ENCODE data around the gene FARSB.

The FARSB gene

DNA sequence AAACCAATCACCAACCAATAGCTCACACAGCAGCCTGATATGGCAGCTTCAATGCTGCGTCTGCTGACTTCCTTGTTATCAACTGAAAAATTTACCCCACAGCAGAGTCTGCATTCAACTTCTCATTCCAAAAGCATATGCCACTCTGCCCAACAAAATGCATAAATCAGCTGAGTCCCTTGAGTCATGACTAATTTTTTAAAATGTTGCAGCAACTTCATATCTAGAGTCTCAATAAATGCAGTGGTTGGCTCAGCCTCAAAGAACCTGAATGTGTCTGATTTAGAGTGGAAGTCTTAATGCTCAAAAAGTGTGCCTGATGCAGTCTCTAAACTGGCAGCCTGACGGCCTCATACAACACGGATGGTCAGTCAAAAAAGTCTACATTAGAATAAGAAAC lies 46.5 kb downstream of the FARSB start:
- Histone ChIP-seq H4K91ac (ENCODE audit: low read depth, low read length) (no peak overlapping the region), H3K18ac (ENCODE audit: low read length) (no peak overlapping the region), H3K79me2 (ENCODE audit: control insufficient read depth, insufficient read depth, low read length, poor library complexity) (no peaks in the 10 kb centered on the region), H3K27ac (ENCODE audit: low read depth, low read length) (no peak overlapping the region), H4K8ac (ENCODE audit: low read depth, low read length) (no peak overlapping the region), H3K4me1 (ENCODE audit: control insufficient read depth in 1 of 2, insufficient read depth in 2 of 2, low read length in 2 of 2) (no peaks in the 10 kb centered on the region), H2AK5ac (ENCODE audit: low read length) (no peak overlapping the region), H2BK12ac (ENCODE audit: low read length) (no peak overlapping the region), H3K9ac (ENCODE audit: low read length) (no peak overlapping the region), H3K36me3 (ENCODE audit: control insufficient read depth in 1 of 2, insufficient read depth in 2 of 2, low read length in 2 of 2) (peaks cover 3% of the 10 kb centered on the region in 2 experiments), H3K4me2 (ENCODE audit: low read length) (no peak overlapping the region), H3K23ac (ENCODE audit: low read length) (no peak overlapping the region), H4K12ac (ENCODE audit: low read depth, low read length) (no peak overlapping the region), H2BK120ac (ENCODE audit: insufficient read depth, low read length, poor library complexity) (no peak overlapping the region), H3K4me3 (ENCODE audit: low read depth, low read length) (no peak overlapping the region), H2AFZ (ENCODE audit: insufficient read depth, low read length, poor library complexity) (no peak overlapping the region), H2BK5ac (ENCODE audit: low read depth, low read length, poor library complexity) (no peak overlapping the region), H3K79me1 (ENCODE audit: low read length) (no peaks in the 10 kb centered on the region), H3K4ac (ENCODE audit: low read depth, low read length) (no peak overlapping the region), H3K9me3 (ENCODE audit: insufficient read depth, low read depth, low read length) (no peaks in the 10 kb centered on the region), H3K27me3 (ENCODE audit: insufficient read depth, low read length) (no peaks in the 10 kb centered on the region), H3K14ac (ENCODE audit: low read length) (no peak overlapping the region)
- no peak for DNase-seq
- whole genome bisulfite sequencing (ENCODE audit: extremely low coverage, insufficient coverage, insufficient read length) = no CpG with 5 or more reads among the region's 3 CpGs

GRCh38 chr2:222608081-222608480 lies 47.8 kb downstream of the FARSB start:
- Histone ChIP-seq H3K4me3 (ENCODE audit: low read depth, low read length) (no peak overlapping the region), H3K36me3 (ENCODE audit: control insufficient read depth in 1 of 2, insufficient read depth in 2 of 2, low read length in 2 of 2) (peaks cover under 1% of the 10 kb centered on the region in 2 experiments), H3K18ac (ENCODE audit: low read length) (no peak overlapping the region), H2BK12ac (ENCODE audit: low read length) (no peak overlapping the region), H2BK120ac (ENCODE audit: insufficient read depth, low read length, poor library complexity) (no peak overlapping the region), H3K9ac (ENCODE audit: low read length) (no peak overlapping the region), H2AK5ac (ENCODE audit: low read length) (no peak overlapping the region), H3K27ac (ENCODE audit: low read depth, low read length) (no peak overlapping the region), H4K12ac (ENCODE audit: low read depth, low read length) (no peak overlapping the region), H3K9me3 (ENCODE audit: insufficient read depth, low read depth, low read length) (no peaks in the 10 kb centered on the region), H3K14ac (ENCODE audit: low read length) (no peak overlapping the region), H4K91ac (ENCODE audit: low read depth, low read length) (no peak overlapping the region), H4K8ac (ENCODE audit: low read depth, low read length) (no peak overlapping the region), H3K4me1 (ENCODE audit: control insufficient read depth in 1 of 2, insufficient read depth in 2 of 2, low read length in 2 of 2) (no peaks in the 10 kb centered on the region), H3K4me2 (ENCODE audit: low read length) (no peak overlapping the region), H3K79me2 (ENCODE audit: control insufficient read depth, insufficient read depth, low read length, poor library complexity) (no peaks in the 10 kb centered on the region), H3K23ac (ENCODE audit: low read length) (no peak overlapping the region), H3K27me3 (ENCODE audit: insufficient read depth, low read length) (no peaks in the 10 kb centered on the region), H2AFZ (ENCODE audit: insufficient read depth, low read length, poor library complexity) (no peak overlapping the region), H2BK5ac (ENCODE audit: low read depth, low read length, poor library complexity) (no peak overlapping the region), H3K4ac (ENCODE audit: low read depth, low read length) (no peak overlapping the region), H3K79me1 (ENCODE audit: low read length) (no peaks in the 10 kb centered on the region)
- no CpG with 5 or more reads among the region's 4 CpGs for WGBS (ENCODE audit: extremely low coverage, insufficient coverage, insufficient read length)
- DNase-seq = no peak

DNA sequence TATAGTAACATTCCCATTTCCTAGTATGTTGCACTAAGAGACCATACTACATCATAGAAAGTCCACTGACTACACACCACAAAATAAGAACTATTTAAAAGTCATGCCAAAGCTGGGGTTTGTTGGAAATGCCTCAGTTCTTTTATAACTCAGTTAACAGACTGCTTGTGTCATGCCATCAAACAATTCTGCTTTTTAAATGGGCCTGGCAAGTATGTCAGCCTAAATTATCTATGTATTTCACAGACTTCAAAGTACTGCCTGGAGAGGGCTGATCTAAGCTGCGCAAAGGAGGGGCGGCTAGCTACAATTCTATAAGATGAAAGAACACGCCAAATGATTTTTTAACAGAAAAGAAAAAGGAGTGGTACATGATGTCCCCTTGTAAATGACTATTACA lies 49.6 kb downstream of the FARSB start:
- Histone ChIP-seq H2BK5ac (ENCODE audit: low read depth, low read length, poor library complexity) (no peak overlapping the region), H3K9ac (ENCODE audit: low read length) (no peak overlapping the region), H4K8ac (ENCODE audit: low read depth, low read length) (no peak overlapping the region), H2AK5ac (ENCODE audit: low read length) (no peak overlapping the region), H3K4ac (ENCODE audit: low read depth, low read length) (no peak overlapping the region), H2AFZ (ENCODE audit: insufficient read depth, low read length, poor library complexity) (no peak overlapping the region), H3K4me1 (ENCODE audit: control insufficient read depth in 1 of 2, insufficient read depth in 2 of 2, low read length in 2 of 2) (no peaks in the 10 kb centered on the region), H3K79me1 (ENCODE audit: low read length) (no peaks in the 10 kb centered on the region), H3K14ac (ENCODE audit: low read length) (no peak overlapping the region), H3K4me3 (ENCODE audit: low read depth, low read length) (no peak overlapping the region), H3K36me3 (ENCODE audit: control insufficient read depth in 1 of 2, insufficient read depth in 2 of 2, low read length in 2 of 2) (no peaks in the 10 kb centered on the region), H4K12ac (ENCODE audit: low read depth, low read length) (no peak overlapping the region), H4K91ac (ENCODE audit: low read depth, low read length) (no peak overlapping the region), H2BK120ac (ENCODE audit: insufficient read depth, low read length, poor library complexity) (no peak overlapping the region), H3K18ac (ENCODE audit: low read length) (no peak overlapping the region), H3K23ac (ENCODE audit: low read length) (no peak overlapping the region), H2BK12ac (ENCODE audit: low read length) (no peak overlapping the region), H3K4me2 (ENCODE audit: low read length) (no peak overlapping the region), H3K9me3 (ENCODE audit: insufficient read depth, low read depth, low read length) (no peaks in the 10 kb centered on the region), H3K27ac (ENCODE audit: low read depth, low read length) (no peak overlapping the region), H3K27me3 (ENCODE audit: insufficient read depth, low read length) (no peaks in the 10 kb centered on the region), H3K79me2 (ENCODE audit: control insufficient read depth, insufficient read depth, low read length, poor library complexity) (no peaks in the 10 kb centered on the region)
- no peak for DNase-seq
- no CpG with 5 or more reads among the region's 3 CpGs for WGBS (ENCODE audit: extremely low coverage, insufficient coverage, insufficient read length)

- H3K4me3 ChIP-seq (ENCODE audit: low read depth, low read length) = no peak overlapping the region
- H2AK5ac ChIP-seq (ENCODE audit: low read length) = no peak overlapping the region
- no peak overlapping the region for H3K9ac ChIP-seq (ENCODE audit: low read length)
- H3K9me3 ChIP-seq (ENCODE audit: insufficient read depth, low read depth, low read length) = no peaks in the 10 kb centered on the region
- H3K79me1 ChIP-seq (ENCODE audit: low read length) = no peaks in the 10 kb centered on the region
- no peak overlapping the region for H2BK120ac ChIP-seq (ENCODE audit: insufficient read depth, low read length, poor library complexity)
- H4K12ac ChIP-seq (ENCODE audit: low read depth, low read length) = no peak overlapping the region
- H3K27ac ChIP-seq (ENCODE audit: low read depth, low read length) = no peak overlapping the region
- no peaks in the 10 kb centered on the region for H3K27me3 ChIP-seq (ENCODE audit: insufficient read depth, low read length)
- DNase-seq = no peak
- no peaks in the 10 kb centered on the region for H3K79me2 ChIP-seq (ENCODE audit: control insufficient read depth, insufficient read depth, low read length, poor library complexity)
- H3K14ac ChIP-seq (ENCODE audit: low read length) = no peak overlapping the region
- H4K8ac ChIP-seq (ENCODE audit: low read depth, low read length) = no peak overlapping the region
- H3K4ac ChIP-seq (ENCODE audit: low read depth, low read length) = no peak overlapping the region
- no peaks in the 10 kb centered on the region for H3K4me1 ChIP-seq (ENCODE audit: control insufficient read depth in 1 of 2, insufficient read depth in 2 of 2, low read length in 2 of 2)
- no peak overlapping the region for H2AFZ ChIP-seq (ENCODE audit: insufficient read depth, low read length, poor library complexity)
- no peak overlapping the region for H3K23ac ChIP-seq (ENCODE audit: low read length)
- H3K18ac ChIP-seq (ENCODE audit: low read length) = no peak overlapping the region
- no peaks in the 10 kb centered on the region for H3K36me3 ChIP-seq (ENCODE audit: control insufficient read depth in 1 of 2, insufficient read depth in 2 of 2, low read length in 2 of 2)
- no peak overlapping the region for H3K4me2 ChIP-seq (ENCODE audit: low read length)
- WGBS (ENCODE audit: extremely low coverage, insufficient coverage, insufficient read length) = no CpG with 5 or more reads among the region's 5 CpGs
- no peak overlapping the region for H2BK12ac ChIP-seq (ENCODE audit: low read length)
- H4K91ac ChIP-seq (ENCODE audit: low read depth, low read length) = no peak overlapping the region
- no peak overlapping the region for H2BK5ac ChIP-seq (ENCODE audit: low read depth, low read length, poor library complexity)
Observed at GRCh38 chr2:222604749-222605515, 51.0 kb downstream of the FARSB start.

Measured in trophoblast cell (in vitro differentiated cells and primary cell).